NCI-H1417 (cell line): ENCODE results near the gene TMTC2.
"Not testable (repeated sequence)": the region's sequence is repeated elsewhere in the genome, so short reads cannot be mapped to it uniquely, and the experiment has no call there.

Source experiments
- DNase-seq, 3 experiments: peaks; one replicate each; lab custom pipeline; 2025; lab: John Stamatoyannopoulos, UW

TMTC2 gene

GRCh38 chr12:82725741-82726140, 39.0 kb downstream of the TMTC2 start:
- no peak for DNase-seq

GRCh38 chr12:82727886-82728285, 41.2 kb downstream of the TMTC2 start:
- DNase-seq, result no peak

GRCh38 chr12:82728710-82729109, 42.0 kb downstream of the TMTC2 start:
- no peak for DNase-seq

DNA sequence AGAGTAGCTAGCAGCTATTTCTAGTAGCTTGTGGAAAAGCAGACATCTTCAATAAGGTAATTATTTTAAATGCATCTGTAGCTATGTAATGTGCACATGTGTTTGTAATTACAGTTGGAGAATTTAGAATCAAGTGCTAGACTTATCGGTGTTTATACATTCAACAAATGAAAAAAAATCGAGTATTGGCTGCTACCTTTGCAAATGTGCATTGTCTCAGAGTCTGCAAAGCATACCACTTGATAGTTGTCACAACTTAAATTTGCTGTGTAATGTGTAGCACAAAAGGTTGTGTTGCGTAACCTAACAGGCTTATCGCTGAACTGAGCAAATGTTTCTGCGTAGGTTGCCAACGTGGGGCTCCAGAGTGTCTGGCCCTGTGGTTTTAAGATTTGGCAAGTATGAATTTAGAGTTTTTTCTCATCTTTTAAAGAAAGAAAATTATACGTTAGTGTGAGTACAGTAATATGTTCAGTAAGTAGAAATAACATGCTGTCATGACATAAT, 44.3 kb downstream of the TMTC2 start:
- peak in 2 of 3 experiments; percentile 44 to 78 for DNase-seq

DNA sequence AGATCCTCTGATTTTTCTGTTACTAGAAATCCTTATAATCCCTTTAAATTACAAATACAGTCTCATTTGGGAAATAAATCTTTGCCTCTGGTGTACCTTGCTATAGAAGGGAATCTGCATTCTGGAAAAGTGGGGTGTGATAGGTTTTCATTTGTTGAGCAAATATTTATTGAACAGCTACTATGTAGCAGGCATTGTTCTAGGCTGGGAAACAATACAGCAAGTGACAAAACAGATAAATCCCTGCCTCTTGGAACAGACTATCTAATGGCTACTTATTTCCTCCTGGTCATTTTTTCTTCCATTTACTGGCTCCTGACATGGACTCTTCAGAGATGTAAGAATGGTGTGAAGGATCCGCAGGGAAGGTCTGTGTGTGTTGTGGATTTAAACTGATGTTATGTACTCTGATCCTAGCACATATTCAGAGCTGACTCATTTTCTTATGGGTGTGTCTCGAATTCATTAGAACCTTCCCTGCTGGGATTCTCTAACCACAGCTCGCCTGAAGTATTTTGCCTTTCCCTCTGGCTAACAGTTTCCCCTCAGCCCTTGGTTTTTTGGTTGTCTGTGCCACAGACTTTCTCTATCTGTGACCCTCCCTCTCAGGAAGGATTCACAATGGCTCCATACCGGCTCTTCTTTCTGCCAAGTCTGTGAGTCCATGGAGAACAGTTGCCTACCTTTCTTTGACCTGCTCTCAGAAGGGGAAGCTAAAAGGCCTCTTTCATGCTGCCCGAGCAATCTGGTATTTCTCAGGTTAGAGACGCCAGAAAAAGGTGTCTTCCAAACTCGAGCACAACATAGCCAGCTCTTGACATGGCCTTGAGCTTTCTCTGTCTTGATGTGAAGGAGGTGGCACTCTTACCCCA, 53.7 kb downstream of the TMTC2 start:
- no peak for DNase-seq

DNA sequence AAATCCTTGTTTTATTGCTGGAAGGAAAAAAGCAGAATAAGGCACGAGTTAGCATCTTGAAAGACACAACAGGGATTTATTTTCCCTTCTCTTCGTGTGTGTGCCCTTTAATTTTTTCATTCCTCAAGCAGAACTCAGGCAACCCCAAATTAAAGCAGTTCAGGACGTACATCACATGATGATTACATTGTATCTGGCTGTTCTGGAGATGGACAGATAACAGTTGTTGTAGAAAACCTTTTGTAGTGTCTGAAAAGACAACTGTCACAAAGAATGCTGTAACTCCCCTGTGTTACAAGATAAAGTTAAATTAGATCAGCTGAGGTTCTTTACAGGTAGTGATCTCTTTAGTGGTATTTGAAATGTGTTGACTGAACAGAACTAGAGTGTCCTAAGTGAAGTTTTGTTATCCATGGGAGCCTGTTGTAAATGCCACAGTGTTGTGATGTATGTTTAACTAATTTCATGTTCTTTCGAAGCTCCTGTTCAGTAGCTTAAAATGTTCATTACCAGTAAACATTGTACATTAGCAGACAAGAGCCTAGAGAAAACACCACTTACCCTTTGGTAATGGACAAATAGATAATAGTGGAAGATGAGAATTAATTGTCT, 58.5 kb downstream of the TMTC2 start:
- DNase-seq, result peak in 1 of 3 experiments; percentile 52

GRCh38 chr12:82745807-82746206, 59.1 kb downstream of the TMTC2 start:
- peak in 2 of 3 experiments; percentile 52 to 88 for DNase-seq

- DNase-seq, result no peak
These were observed 60.0 kb downstream of the TMTC2 start for GRCh38 chr12:82746668-82747067.

- no peak for DNase-seq
These were observed 62.3 kb downstream of the TMTC2 start for GRCh38 chr12:82749015-82749414.

GRCh38 chr12:82754856-82755255, 68.2 kb downstream of the TMTC2 start:
- DNase-seq, result no peak

GRCh38 chr12:82756303-82756702, 69.6 kb downstream of the TMTC2 start:
- peak in 1 of 3 experiments; percentile 19 for DNase-seq

DNA sequence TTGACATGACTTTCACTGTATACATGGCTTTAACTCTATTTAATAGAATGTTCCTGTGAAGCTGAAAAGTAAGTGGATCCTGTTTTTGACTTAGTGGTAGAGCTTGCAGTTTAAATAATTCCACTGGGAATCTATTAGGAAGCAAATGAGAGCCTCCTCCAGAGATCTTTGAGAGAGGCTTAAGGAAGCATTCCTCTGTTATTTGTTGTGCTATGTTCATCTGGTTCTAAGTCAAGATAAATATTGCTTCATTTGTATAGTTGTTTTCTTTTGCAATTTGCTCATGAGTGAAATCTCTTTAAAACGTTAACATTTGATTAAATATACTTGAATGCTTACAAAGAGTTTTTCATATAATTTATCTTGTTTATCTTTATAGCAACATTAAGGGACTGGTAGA, 70.4 kb downstream of the TMTC2 start:
- DNase-seq, result no peak

- DNase-seq, result peak in 1 of 3 experiments; percentile 38
These were observed 71.0 kb downstream of the TMTC2 start for GRCh38 chr12:82757656-82758055.

DNA sequence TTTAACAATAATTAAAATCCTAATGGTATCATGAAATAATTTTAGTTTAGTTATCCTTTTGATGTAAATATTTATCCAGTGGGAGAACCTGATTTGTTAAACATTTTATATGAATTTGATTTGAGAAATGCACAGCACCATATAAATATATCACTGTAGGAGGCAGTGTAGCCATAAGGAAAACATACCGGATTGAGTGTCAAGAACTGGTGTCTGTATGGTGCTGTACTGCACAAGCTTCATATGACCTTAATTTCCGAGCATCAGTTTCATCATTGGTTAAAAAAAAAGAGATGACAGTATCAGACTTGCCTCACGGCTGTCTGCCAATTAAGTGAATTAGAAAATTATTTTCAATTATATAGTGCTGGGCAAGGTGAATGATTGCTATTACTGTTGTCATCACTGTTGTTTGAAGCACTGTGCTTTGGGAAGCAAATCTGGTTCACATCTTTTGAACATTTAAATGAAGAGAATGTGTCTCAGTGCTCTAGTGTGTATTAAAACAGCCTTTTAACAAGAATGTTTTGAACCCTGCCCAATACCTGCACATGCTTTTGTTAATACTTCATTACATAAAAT, 72.1 kb downstream of the TMTC2 start:
- peak in 2 of 3 experiments; percentile 27 to 77 for DNase-seq

- no peak for DNase-seq
These were observed 73.7 kb downstream of the TMTC2 start for GRCh38 chr12:82760423-82760822.

GRCh38 chr12:82765206-82765605, 78.5 kb downstream of the TMTC2 start:
- DNase-seq, result not testable (repeated sequence)

DNA sequence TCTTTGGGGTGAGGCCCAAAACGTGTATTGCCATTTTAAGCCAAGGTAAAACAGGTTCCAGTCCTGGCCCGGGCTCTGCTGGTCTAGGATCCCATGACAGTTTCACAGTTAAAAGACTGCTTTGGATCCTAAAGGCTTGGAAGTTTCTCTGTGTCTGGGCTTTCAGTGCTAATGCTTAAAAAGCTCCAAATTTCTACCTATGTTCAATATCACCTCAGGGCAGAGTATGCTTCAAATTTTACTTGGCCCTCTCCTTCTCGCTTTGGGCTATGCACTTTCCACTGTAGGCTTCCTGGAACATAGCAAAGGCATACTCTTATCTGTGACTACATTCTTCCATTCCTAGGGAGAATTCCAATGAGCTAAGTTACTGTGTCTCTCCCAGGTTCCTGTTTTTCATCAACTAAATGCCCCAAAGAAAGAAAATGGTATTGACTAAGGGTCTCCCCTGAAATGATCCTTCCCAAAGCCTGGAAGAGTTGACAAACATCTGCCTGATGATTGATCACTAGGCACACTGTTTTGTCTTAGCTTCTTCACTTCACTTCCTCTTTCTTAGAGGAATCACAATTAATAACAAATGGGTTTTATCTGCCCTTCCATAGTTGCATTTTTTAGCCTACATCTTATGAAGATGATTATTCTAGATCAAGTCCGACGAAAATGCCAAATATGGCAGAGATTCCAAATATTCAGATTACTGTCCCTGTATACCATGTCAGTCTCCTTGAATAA, 79.4 kb downstream of the TMTC2 start:
- no peak for DNase-seq

DNA sequence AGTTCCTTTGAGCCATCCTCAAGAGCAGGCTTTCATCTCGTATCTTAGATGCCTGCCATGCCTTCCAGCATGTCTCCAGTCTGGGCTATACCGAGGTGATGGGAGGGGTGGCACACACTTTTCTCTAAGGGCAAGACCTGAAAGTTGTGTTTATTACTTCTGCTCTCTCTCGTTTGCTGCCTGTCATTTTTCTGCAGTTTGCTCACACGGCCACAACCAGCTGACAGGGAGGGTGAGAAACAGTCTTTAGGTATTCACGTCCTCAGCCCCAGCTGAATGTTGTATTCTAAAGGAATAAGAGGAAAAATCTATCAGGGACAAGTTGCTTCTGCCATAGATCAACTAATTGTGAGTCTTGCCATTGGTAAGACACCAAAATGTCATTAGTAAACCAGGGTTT, 88.0 kb downstream of the TMTC2 start:
- no peak for DNase-seq

DNA sequence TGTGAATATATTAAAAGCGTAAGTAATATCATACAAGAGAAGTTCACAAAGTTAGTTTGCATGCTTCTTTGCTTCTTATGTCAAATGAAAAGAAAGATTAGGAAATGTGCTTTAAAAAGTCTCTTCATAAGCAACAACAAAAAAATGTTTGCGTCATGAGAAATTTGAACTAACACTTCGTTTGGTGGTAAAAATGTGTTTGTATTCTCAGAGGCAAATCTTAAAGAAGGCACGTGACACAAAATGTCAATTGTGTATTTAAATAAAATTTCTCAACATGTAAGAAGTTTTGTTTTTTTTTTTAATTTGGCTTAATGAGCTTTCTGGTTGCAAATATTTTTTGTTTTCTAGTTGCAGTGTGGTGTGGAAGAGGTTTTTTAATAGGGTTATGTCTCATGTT, 93.8 kb downstream of the TMTC2 start:
- no peak for DNase-seq

DNA sequence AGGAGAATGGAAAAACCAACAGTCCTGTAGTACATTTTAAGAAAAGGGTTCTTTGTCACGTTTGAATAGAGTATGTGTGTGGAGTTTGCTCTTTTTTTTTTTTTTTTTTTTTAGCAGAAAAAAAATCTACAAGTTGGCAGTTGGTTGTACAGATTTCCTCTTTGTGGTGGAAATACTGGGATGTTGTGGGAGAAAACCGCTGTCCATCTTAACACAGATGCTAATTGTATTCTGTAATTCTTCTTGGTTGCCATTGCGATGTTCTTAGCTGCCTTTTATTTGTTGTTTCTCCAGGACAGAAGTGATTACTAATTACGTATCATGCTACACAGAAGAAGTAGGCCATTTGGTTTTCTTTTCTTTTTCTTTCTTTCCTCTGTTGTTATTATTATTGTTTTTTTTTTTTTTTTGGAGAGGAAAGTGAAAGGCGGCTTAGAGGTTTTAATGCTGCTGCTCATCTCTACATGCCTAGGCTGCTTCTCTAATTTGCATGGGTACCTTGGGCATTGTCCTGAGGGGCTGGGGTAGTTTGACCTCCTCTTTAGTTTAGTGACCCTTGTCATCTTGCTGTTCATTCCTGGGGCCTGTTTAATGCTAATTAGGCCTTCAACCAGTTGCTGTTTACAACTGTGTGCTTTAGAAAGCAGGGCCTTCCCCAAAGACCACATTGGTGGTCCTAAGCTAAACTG, 94.7 kb downstream of the TMTC2 start:
- DNase-seq, result no peak

- DNase-seq, result no peak
These were observed 96.7 kb downstream of the TMTC2 start for GRCh38 chr12:82783435-82783834.

DNA sequence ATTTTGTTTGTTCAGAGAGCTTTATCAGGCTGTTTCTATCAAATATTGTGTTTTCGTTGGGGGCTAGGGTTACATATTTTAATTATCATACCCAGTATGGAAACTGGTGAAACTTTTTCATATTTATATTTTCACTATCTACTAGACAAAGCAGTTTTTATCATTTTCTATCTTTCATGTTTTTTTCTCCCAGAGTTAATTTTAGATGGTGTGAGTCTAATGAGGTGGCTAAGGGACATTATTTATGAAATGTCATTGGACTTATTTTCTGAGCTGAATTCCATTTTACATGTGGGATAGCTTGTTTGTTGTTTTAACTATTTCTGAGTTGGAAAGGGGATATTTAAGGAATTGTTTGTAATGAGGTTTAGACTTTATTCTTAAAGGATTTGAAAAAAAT, 100.3 kb downstream of the TMTC2 start:
- DNase-seq, result no peak
